K562 (cell line): ENCODE measurements around the gene ATAD3B. TPM values are rescaled to one million over a fixed set of nuclear protein-coding genes. Genes with fewer than 3 reads are reported as not detected.

Experiments
- CAMTA2 ChIP-seq: fragments of 250-450 bp; sonication (Bioruptor Pico); conservative IDR thresholded peaks from 2 replicates; pipeline ENCODE4 v1.5.1; 2022
- CCAR2 ChIP-seq: fragments of 200-400 bp; formaldehyde crosslinking; IDR thresholded peaks from 2 replicates; pipeline ENCODE4 v1.6.1; 2017; ENCODE audit warnings: mild to moderate bottlenecking, low read depth, low read length
- CREB1 ChIP-seq, 2 experiments: sonication (generic) in 1 of 2; formaldehyde crosslinking in 1 of 2; IDR thresholded peaks; 2 replicates each; pipeline versions ENCODE4 v1.6.1 to v1.8.0; 2012 to 2022; ENCODE audit warnings: inconsistent platforms in 1 of 2, mild to moderate bottlenecking in 1 of 2, missing genetic modification reagents in 1 of 2, moderate library complexity in 1 of 2
- DLX4 ChIP-seq: fragments of 250-450 bp; sonication (Bioruptor Pico); IDR thresholded peaks from 2 replicates; pipeline ENCODE4 v1.6.1; 2021; ENCODE audit warnings: mild to moderate bottlenecking
- ETV5 ChIP-seq: sonication (generic); formaldehyde crosslinking; IDR thresholded peaks from 2 replicates; pipeline ENCODE4 v1.4.0; 2020; ENCODE audit warnings: low read depth, mild to moderate bottlenecking, missing genetic modification reagents
- GABPB1 ChIP-seq: sonication (generic); formaldehyde crosslinking; IDR thresholded peaks from 2 replicates; pipeline ENCODE4 v1.8.0; 2022; ENCODE audit warnings: mild to moderate bottlenecking, missing genetic modification reagents
- GTF2E2 ChIP-seq: fragments of 200-800 bp; sonication (Bioruptor generic); IDR thresholded peaks from 2 replicates; pipeline ENCODE4 v1.6.1; 2016; ENCODE audit warnings: missing genetic modification characterization, missing compliant biosample characterization
- HDAC8 ChIP-seq: fragments of 450-650 bp; IDR thresholded peaks from 2 replicates; pipeline ENCODE4 v1.6.1; 2016; ENCODE audit warnings: mild to moderate bottlenecking, missing genetic modification characterization, moderate library complexity, missing compliant biosample characterization
- HDGF ChIP-seq: fragments of 450-650 bp; IDR thresholded peaks from 2 replicates; pipeline ENCODE4 v1.6.1; 2016
- HOMEZ ChIP-seq: fragments of 250-450 bp; sonication (Bioruptor Pico); IDR thresholded peaks from 2 replicates; pipeline ENCODE4 v1.4.0; 2020; ENCODE audit warnings: mild to moderate bottlenecking, moderate library complexity
- KDM2B ChIP-seq: fragments of 250-450 bp; sonication (Bioruptor Pico); IDR thresholded peaks from 2 replicates; pipeline ENCODE4 v1.8.0; 2021; ENCODE audit warnings: mild to moderate bottlenecking, moderate library complexity
- KDM4B ChIP-seq, 2 experiments: fragments of 450-650 bp in 1 of 2; sonication (generic) in 1 of 2; IDR thresholded peaks; 2 replicates each; pipeline ENCODE4 v1.6.1; 2016 to 2017; ENCODE audit warnings: borderline replicate concordance in 2 of 2, antibody characterized with exemption in 1 of 2, low read depth in 1 of 2, mild to moderate bottlenecking in 1 of 2
- MECOM ChIP-seq: fragments of 250-450 bp; sonication (Bioruptor Pico); IDR thresholded peaks from 2 replicates; pipeline ENCODE4 v1.8.0; 2022; ENCODE audit warnings: inconsistent platforms
- PBX2 ChIP-seq, 2 experiments: IDR thresholded peaks in 1 of 2; conservative IDR thresholded peaks in 1 of 2; 2 replicates each; pipeline ENCODE4 v1.6.1; 2016; ENCODE audit warnings: low read depth in 2 of 2, mild to moderate bottlenecking in 1 of 2, missing compliant biosample characterization in 1 of 2, missing genetic modification characterization in 1 of 2, moderate library complexity in 1 of 2
- SLC30A9 ChIP-seq: fragments of 250-450 bp; sonication (Bioruptor Pico); IDR thresholded peaks from 2 replicates; pipeline ENCODE4 v1.8.0; 2022; ENCODE audit warnings: mild to moderate bottlenecking, moderate library complexity
- STAT5B ChIP-seq: fragments of 250-450 bp; sonication (Bioruptor Pico); IDR thresholded peaks from 2 replicates; pipeline ENCODE4 v1.8.0; 2021; ENCODE audit warnings: mild to moderate bottlenecking, inconsistent platforms
- TOE1 ChIP-seq, 2 experiments: fragments of 450-650 bp in 1 of 2; sonication (generic) in 1 of 2; formaldehyde crosslinking in 1 of 2; IDR thresholded peaks; 2 replicates each; pipeline versions ENCODE4 v1.7.1 to v1.8.0; 2016 to 2022; ENCODE audit warnings: borderline replicate concordance in 2 of 2, mild to moderate bottlenecking in 2 of 2, antibody characterized with exemption in 1 of 2, inconsistent platforms in 1 of 2, low read depth in 1 of 2, missing genetic modification reagents in 1 of 2, moderate library complexity in 1 of 2
- XRCC5 ChIP-seq: fragments of 200-400 bp; formaldehyde crosslinking; IDR thresholded peaks from 2 replicates; pipeline ENCODE4 v1.6.1; 2017; ENCODE audit warnings: low read depth, mild to moderate bottlenecking, low read length
- ZC3H8 ChIP-seq: fragments of 450-650 bp; IDR thresholded peaks from 2 replicates; pipeline ENCODE4 v1.6.1; 2017
- ZNF140 ChIP-seq: fragments of 250-450 bp; sonication (Bioruptor Pico); IDR thresholded peaks from 2 replicates; pipeline ENCODE4 v1.8.0; 2021; ENCODE audit warnings: moderate library complexity, mild to moderate bottlenecking, inconsistent platforms
- ZNF197 ChIP-seq: fragments of 200-800 bp; sonication (Bioruptor generic); IDR thresholded peaks from 2 replicates; pipeline ENCODE4 v1.6.1; 2016; ENCODE audit warnings: low read depth, missing genetic modification characterization, missing compliant biosample characterization
- ZNF24 ChIP-seq: fragments of 450-650 bp; IDR thresholded peaks from 2 replicates; pipeline ENCODE4 v1.6.1; 2016
- ZNF408 ChIP-seq: fragments of 250-450 bp; sonication (Bioruptor Pico); IDR thresholded peaks from 2 replicates; pipeline ENCODE4 v1.4.0; 2020; ENCODE audit warnings: low read depth, mild to moderate bottlenecking, moderate library complexity
- ZNF830 ChIP-seq: fragments of 250-450 bp; sonication (Bioruptor Pico); IDR thresholded peaks from 2 replicates; pipeline ENCODE4 v1.5.0; 2021; ENCODE audit warnings: mild to moderate bottlenecking
- polyA plus RNA-seq, 8 experiments: library from polyadenylated mRNA; depleted of rRNA in 4 of 8; stranded (reverse) in 5 of 8; unstranded in 3 of 8; fragments of >200 nt; fragmentation: Nextera tagmentation in 2 of 8; fragmentation: Illumina TruSeq in 1 of 8; extraction: Ambion mirVana in 2 of 8; extraction: Trizol in 1 of 8; gene quantifications; 2 replicates each; pipeline versions ENCODE4 v1.2.1 to v1.2.3, GENCODE V29; 2011 to 2014; ENCODE audit warnings: inconsistent platforms in 1 of 8, missing spikeins in 1 of 8
- total RNA-seq, 7 experiments: library from RNA; depleted of rRNA in 6 of 7; stranded (reverse); fragments of >200 nt in 6 of 7; fragmentation: Illumina TruSeq in 2 of 7; extraction: Trizol in 2 of 7; gene quantifications; 2 replicates each; pipeline versions ENCODE4 v1.2.1 to v1.2.3, GENCODE V29; 2011 to 2021; ENCODE audit warnings: low replicate concordance in 1 of 7

The ATAD3B gene
- total and polyA plus RNA-seq, 9 of the 15 experiments (the other 6 are each of a cell fraction or from before 2014, with no cell fraction given): 0.07 to 113 (median 27.7) TPM

GRCh38 chr1:1432951-1433803 is 38.4 kb upstream of the ATAD3B start (continued):
- TF ChIP-seq HOMEZ (CRISPR knock-in tag) (no peak), KDM4B (IDR thresholded peaks at IDR 0.05; ENCODE audit: borderline replicate concordance in 2 of 2, low read depth in 1 of 2) (0 out of 4 replicates have a peak, but pooled peaks of 1 of the 2 experiments have one; percentile 58), STAT5B (CRISPR knock-in tag) (no peak), TOE1 (IDR thresholded peaks at IDR 0.05; ENCODE audit: borderline replicate concordance) (no peak), TOE1 (CRISPR knock-in tag; IDR thresholded peaks at IDR 0.05; ENCODE audit: borderline replicate concordance, low read depth) (no peak), MECOM (CRISPR knock-in tag) (no peak), GABPB1 (CRISPR knock-in tag) (no peak), XRCC5 (no peak), DLX4 (CRISPR knock-in tag) (no peak), HDAC8 (tag) (no peak), PBX2 (CRISPR knock-in tag; IDR thresholded peaks at IDR 0.05; ENCODE audit: low read depth) (no peak), PBX2 (tag; conservative IDR thresholded peaks at IDR 0.05; ENCODE audit: low read depth) (no peak), KDM2B (no peak), CAMTA2 (no peak), ZNF830 (CRISPR knock-in tag) (no peak), ETV5 (CRISPR knock-in tag) (peak; percentile 73; the same call in 1 of the 2 replicates), CREB1 (IDR thresholded peaks at IDR 0.05) (0 out of 2 replicates have a peak, but pooled peaks have one; percentile 19), CREB1 (CRISPR knock-in tag; IDR thresholded peaks at IDR 0.05) (no peak), ZNF197 (no peak), ZNF408 (CRISPR knock-in tag) (no peak), GTF2E2 (no peak), SLC30A9 (CRISPR knock-in tag) (no peak), ZNF140 (CRISPR knock-in tag) (no peak), ZNF24 (no peak), HDGF (no peak), CCAR2 (no peak), ZC3H8 (no peak)
